HCT116 (cell line): ENCODE measurements around the gene AKAP13.
A peak's percentile ranks its signal among the peaks of the same experiment; 100 is the strongest.

ENCODE experiments used
- CEBPB ChIP-seq: IDR thresholded peaks from 2 replicates; pipeline ENCODE4 v1.6.1; 2012; ENCODE audit warnings: low read depth
- EZH2 ChIP-seq: fragments of 200-600 bp; sonication (generic); IDR thresholded peaks from 2 replicates; pipeline ENCODE4 v1.6.1; 2017; ENCODE audit warnings: antibody characterized with exemption, mixed run types
- JUND ChIP-seq: IDR thresholded peaks from 2 replicates; pipeline ENCODE4 v1.6.1; 2012
- POLR2A ChIP-seq: IDR thresholded peaks from 2 replicates; pipeline ENCODE4 v1.7.0; 2011; ENCODE audit warnings: borderline replicate concordance; ENCODE audit not compliant: insufficient read depth, insufficient read length; ENCODE audit errors: extremely low read depth
- RAD21 ChIP-seq: IDR thresholded peaks from 2 replicates; pipeline ENCODE4 v1.6.1; 2012; ENCODE audit warnings: low read depth, mild to moderate bottlenecking
- SP1 ChIP-seq: IDR thresholded peaks from 2 replicates; pipeline ENCODE4 v1.6.1; 2012; ENCODE audit warnings: low read depth
- TF ChIP-seq, protein P1 (sequence below), 3 experiments: fragments of 200-600 bp in 1 of 3; sonication (generic) in 1 of 3; IDR thresholded peaks in 2 of 3; conservative IDR thresholded peaks in 1 of 3; 2 replicates each; pipeline ENCODE4 v1.5.1; 2012 to 2017; ENCODE audit warnings: low read depth in 2 of 3, low read length in 2 of 3, antibody characterized with exemption in 1 of 3, borderline replicate concordance in 1 of 3, control low read depth in 1 of 3, mild to moderate bottlenecking in 1 of 3, mixed read lengths in 1 of 3, mixed run types in 1 of 3, moderate library complexity in 1 of 3; ENCODE audit not compliant: insufficient read depth in 1 of 3
- TF ChIP-seq, protein P2 (sequence below): IDR thresholded peaks from 2 replicates; pipeline ENCODE4 v1.6.1; 2012

DNA sequence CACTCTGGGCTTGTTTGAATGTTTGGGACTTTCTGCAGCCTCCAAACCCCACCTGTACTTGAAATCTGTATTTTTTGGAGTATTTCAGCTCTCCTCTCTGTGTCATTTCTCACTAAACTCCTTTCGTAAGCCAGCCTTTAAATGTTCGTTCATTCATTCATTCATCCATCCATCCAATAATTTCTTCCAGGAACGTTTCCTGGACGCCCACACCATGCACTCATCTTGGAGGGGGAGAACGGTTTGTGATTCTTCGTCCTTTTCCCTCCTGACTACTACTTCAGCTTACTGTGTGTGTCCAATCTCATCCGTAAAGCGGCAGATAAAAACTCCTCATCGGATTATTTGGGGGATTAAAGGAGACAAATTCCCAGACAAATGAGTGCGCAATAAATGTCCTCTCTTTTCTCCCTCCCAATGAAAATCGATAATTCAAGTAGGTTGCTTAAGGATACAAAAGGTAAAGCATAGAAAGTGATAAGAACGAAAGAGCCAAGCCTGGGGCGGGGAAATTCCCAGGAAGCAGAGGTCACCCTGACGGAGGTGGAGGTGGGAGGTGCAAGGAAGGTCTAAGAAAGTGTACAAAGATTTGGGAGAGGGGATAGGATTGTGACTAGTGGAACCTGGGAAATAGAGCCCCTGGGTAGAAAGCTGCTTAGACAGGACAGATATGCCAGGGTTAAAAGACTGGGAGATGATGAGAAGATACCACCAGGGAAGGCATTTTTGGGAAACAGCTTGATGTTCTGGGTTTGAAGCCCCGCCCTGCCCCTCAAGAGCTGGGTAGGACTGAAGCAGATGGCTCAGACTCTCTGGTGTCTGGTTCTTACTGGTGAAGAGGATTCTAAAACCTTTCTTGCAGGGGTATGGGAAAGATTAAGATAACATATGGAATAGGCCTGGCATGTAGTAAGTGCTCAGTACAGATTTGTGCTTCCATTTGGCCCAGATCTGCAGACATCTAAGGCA, 415.2 kb downstream of the AKAP13 start:
- TF ChIP-seq, protein P1, sequence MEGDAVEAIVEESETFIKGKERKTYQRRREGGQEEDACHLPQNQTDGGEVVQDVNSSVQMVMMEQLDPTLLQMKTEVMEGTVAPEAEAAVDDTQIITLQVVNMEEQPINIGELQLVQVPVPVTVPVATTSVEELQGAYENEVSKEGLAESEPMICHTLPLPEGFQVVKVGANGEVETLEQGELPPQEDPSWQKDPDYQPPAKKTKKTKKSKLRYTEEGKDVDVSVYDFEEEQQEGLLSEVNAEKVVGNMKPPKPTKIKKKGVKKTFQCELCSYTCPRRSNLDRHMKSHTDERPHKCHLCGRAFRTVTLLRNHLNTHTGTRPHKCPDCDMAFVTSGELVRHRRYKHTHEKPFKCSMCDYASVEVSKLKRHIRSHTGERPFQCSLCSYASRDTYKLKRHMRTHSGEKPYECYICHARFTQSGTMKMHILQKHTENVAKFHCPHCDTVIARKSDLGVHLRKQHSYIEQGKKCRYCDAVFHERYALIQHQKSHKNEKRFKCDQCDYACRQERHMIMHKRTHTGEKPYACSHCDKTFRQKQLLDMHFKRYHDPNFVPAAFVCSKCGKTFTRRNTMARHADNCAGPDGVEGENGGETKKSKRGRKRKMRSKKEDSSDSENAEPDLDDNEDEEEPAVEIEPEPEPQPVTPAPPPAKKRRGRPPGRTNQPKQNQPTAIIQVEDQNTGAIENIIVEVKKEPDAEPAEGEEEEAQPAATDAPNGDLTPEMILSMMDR (IDR thresholded peaks at IDR 0.05 in 2 of 3, conservative IDR thresholded peaks at IDR 0.05 in 1 of 3; ENCODE audit: borderline replicate concordance in 1 of 3, insufficient read depth in 1 of 3, low read depth in 2 of 3, low read length in 2 of 3) = no peak
- TF ChIP-seq, protein P2, sequence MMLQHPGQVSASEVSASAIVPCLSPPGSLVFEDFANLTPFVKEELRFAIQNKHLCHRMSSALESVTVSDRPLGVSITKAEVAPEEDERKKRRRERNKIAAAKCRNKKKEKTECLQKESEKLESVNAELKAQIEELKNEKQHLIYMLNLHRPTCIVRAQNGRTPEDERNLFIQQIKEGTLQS = no peak
- TF ChIP-seq EZH2 (no peak), RAD21 (no peak), CEBPB (no peak; the same call in 1 of the 2 replicates), SP1 (peak; percentile 9; the same call in 1 of the 2 replicates), POLR2A (no peak), JUND (no peak)
